GM18507 (cell line): ENCODE measurements around the gene CNTNAP2.

Experiments
- DNase-seq: peaks from one replicate; pipeline ENCODE4 v3.0.0; 2011; ENCODE audit warnings: low read depth; ENCODE audit not compliant: insufficient read length; ENCODE audit errors: extremely low spot score
- FAIRE-seq: peaks from 2 replicates; lab custom pipeline; 2011; peaks lifted over from hg19 to GRCh38; lab: Jason Lieb, UNC

CNTNAP2 gene

DNA sequence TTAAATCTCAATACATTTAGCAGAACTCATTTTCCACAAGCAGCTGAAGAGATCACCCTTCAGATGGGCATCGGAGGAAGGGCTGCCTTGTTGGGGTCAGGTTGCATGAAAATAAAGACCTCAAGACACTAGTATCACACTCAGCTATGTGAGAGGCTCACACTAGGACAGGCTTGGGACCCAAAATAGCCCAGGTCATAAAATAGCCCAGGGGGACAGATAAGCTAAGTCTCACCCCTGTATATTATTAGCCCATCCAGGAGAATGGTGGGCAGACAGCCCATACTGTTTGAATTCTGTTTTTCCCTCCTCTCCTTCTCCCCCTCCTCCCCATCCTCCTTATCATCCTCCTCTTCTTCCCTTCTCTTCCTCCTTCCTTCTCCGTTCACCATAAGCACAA, 2058.9 kb downstream of the CNTNAP2 start:
- no peak for DNase-seq
- no peak for FAIRE-seq

DNA sequence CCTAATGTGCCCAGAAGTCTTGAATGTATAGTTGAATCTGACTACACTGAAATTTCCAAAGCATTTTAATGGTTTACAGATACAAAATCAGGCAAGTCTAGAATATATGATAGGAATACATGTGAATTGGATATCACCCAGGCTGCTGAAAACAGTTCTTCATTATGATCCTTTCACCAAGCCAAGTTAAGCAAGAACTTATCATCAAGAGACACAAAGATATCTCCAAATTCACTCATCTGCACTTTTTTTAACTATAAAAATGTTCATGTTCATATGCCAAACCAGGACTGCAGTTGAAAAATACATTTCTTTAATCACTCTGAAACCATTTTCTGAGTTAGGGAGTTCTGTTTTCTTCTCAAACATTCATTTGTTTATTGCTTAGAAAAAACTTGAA, 2061.4 kb downstream of the CNTNAP2 start:
- no peak for DNase-seq
- FAIRE-seq, result no peak

DNA sequence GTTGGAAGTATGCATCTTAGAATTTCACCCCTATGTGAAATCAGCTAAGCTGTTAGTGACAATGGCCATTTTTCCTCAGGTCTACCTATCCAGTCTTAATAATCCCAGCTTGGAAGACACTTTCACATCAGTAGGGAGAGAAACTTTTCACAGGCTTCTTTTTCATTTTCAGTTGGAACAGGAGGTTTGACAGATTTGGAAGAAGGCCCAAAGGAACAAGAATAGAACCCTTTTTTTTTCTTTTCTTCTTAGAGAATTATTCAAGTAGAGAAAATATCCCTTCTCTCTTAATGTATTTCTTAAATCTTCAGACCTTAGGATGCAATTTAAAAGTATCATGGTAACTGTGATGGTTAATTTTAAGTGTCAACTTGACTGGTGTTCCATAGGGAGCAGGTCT, 2063.5 kb downstream of the CNTNAP2 start:
- no peak for DNase-seq
- no peak for FAIRE-seq

DNA sequence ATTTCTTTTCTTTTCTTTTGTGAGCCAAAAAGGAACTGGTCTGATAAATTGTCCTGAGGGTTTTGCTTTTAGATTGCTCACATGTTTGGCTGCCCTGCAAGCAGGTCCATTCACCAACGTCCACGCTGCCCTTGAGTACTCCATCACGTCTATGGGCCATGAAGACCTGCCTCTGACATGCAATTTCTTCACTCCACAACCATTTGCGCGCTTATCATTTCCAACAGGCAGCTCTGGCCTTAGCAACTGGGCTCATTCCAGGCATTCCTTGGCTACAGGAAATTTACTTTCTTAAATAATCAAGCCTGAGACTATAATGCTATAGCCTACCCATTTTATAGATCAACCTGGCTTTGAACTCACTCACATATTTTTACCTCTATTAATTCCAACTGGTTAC, 2065.7 kb downstream of the CNTNAP2 start:
- DNase-seq (no peak), FAIRE-seq (no peak)

DNA sequence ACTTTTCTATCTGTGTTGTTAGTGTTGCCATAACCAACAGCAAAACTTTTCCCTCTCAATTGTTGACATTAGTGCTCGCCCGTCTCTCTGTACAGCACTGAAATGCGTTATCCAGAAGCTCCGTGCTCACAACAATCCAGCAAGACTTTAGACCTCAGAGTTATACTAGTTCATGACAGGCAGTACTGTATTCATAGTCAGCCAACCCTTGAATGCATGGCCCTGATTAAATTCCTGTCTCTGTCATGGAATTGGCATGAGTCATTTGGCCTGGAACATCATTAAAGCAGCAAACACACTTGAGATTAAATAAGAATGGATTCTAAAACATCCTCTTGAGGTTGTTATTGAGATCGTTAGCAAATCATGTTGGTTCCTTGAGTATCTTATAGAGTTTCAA, 2068.4 kb downstream of the CNTNAP2 start:
- DNase-seq, result no peak
- no peak for FAIRE-seq

DNA sequence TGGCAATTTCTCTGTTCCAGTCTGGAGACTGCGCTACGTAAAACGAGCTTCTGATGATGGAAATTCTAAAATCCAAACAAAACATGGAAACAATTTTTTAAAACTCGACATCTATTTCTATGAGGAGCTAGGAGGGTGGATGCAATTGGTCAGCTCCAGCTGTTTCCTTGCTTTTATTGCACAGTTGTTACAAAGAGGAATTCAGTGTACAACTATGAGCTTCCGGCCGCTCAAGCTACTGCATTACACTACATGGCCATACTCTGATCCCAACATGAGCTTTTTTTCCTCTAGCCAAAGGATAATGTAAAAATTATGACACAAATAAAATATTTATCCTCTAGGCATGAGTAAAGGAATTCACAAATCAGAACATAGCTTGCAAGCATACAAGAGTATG, 2070.9 kb downstream of the CNTNAP2 start:
- DNase-seq (no peak), FAIRE-seq (no peak)

DNA sequence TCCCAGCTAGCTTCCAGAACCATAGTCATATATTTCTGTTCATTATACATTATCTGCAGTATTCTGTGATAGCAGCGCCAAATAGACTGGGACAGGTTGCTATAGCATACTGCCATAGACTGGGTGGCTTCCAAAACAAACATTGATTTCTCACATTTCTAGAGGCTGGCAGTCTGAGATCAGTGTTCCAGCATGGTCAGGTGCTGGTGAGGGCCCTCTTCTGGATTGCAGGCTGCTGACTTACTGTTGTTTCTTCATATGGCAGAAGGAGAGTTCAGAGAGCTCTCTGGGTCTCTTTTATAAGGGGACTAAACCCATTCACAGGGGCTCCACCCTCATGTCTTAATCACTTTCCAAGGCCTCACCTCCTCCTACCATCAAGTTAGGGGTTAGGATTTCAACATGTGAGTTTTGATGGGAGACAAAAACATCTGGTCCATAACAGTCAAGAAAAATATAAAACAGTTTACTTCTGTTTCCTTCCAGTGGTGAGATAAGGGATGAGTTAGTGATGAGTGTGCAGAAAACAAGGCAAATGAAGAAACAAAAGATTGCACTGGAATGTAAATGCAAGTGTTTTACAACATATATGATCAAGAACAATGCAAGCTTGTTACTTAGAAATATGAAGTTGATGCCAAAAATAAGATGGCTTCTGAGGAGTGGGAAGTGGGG, 2074.9 kb downstream of the CNTNAP2 start:
- DNase-seq, result no peak
- FAIRE-seq, result no peak

DNA sequence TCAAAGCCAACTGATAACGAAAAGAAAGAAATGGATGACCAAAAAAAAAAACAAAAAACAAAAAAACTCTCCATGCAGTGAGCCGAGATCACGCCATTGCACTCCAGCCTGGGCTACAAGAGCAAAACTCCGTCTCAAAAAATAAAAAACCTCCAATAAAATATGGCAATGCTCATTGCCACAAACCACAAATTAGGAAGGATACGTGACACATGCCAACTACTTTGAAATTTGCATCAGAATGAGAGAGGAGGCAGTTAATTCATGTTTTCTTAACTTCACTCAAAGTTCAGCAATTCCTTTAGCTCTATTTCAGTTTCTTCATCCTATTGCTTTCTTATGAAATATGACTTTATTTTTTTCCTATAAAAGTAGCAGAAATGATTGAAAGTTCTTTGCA, 2075.9 kb downstream of the CNTNAP2 start:
- no peak for FAIRE-seq
- no peak for DNase-seq

DNA sequence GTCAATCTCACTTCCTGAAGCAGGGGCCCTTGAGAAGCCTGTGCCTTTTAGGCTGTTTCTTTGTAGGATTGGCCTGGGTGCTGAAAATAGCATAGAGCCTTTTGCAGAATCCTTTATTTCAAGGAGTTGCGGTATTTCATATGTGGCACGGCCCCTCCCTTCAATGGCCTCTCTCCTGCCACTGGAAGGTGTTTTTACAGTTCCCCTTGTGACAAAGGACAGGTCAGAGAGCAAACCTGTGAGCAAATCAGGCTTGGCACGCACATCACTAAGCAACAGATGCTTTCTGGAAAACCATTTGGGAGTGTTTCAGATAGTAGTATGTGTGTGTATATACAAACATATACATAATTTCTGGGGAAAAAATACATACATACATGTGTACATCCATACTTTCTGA, 2085.4 kb downstream of the CNTNAP2 start:
- FAIRE-seq (no peak), DNase-seq (no peak)

DNA sequence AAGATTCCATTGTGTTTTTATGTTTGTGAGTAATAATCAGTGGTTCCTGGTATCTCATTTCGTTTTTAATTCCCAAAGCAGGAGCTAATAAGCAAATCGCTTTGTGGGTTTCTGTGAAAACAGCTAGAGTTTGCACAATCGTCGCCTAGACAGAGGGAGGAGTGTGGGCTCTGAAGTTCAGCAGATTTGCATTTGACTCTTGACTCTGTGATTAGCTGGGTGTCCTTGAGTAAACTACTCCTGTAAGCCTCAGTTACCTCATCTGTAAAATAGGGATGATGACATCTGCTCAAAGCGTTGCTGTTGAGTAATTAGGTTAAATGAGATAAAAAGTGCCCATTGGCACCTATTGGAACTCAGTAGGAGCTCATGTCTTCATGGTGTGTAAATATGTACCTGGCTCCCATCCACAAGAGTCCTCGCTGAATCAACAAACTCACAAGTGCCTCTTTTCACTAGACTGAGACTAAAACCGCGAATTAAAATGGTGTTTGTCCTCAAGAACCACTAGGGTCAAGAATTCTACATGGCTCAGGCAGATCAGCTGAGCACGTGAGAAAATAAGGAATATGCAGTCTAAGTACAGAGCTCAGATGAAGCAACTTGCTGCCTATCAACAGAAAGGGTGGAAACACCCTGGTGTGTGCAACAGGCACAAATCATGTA, 2088.2 kb downstream of the CNTNAP2 start:
- FAIRE-seq, result no peak
- DNase-seq, result no peak

DNA sequence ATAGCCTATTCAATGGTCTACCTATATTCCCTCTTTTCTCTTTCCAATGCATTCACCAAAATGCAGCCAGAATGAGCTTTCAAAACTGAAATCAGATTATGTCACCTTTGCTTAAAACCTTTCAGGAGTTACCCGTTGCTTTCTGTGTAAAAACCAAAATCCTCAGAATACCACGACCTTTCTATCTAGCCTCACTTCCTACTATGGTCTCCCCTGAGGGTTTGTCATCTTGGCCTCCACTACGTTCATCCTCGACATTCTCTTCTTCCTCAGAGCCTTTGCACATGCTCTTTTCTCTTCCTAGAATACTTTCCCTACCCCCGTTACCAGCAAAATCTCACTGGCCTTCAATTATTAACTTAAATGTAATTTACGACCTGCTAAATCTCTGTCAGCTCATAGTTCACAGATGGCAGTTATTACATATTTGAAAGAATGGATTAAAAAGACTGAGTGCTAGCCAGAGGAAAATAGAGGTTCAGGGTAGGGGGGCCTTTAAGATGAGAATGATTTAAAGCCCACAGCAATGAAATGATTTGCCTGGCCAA, 2093.1 kb downstream of the CNTNAP2 start:
- DNase-seq (no peak), FAIRE-seq (no peak)

DNA sequence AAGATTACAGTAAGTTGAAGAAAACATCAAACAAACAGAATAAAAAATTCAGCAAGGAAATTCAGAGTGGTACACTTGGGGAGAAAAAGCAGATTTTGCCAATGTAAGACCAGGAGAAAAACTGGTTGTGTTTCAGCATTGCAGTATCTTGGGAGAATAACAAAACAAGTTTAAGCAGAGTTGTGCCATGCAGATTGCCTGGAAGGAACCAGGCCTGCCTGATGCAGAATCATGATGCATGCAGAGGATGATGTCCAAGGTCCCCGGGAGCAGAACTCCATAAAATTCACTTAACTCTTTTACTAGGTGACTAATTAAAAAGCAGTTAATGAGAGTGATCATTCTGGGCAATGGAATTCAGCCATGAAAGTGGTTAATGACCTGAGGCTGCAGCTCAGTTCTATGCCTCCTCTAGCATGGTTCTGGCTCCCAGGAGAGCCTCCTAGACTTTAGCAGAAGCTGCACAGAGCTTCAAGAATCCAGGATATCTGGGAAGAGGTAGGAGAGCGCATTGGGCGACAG, 2094.3 kb downstream of the CNTNAP2 start:
- FAIRE-seq (no peak), DNase-seq (no peak)

DNA sequence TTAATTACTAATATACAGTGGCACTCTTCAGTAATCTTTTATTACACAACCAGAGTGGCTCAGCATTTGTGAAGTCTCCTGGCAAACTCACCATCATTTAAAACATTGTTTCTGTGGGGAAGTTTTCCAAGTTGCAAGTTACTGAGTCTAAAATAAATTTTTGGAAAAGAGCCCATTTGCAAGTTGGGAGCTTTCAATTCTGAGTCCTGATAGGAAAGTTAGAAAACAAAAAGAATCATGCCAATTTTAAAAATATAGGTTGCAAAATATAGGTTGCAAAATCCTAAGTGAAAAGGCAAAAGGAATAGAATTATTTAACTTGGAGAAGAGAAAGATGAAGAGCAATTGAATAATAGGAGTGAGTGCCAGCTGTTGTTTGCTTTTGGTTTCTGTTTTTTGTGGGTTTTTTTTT, 2095.1 kb downstream of the CNTNAP2 start:
- FAIRE-seq, result no peak

DNA sequence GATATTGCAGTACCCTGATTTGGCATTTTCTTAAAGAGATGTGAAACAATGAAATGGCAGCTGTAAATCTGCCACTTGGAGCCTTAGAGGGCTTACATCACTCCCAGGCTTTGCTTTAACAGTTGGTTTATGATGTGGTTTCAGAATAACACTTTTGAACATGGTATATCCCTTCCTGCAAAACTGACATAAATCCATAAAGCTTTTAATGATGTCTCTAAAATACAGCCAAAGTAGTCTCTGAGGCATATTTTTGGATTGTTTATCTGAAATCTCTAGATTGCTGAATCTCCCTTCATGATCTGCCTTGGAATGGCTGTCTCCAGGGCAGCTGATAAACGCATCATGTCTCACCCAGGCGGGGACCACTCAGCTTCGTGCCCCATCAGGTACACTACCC, 2096.1 kb downstream of the CNTNAP2 start:
- DNase-seq, result no peak

More for the DNA sequence above, 2095.1 kb downstream of the CNTNAP2 start:
- no peak for DNase-seq

DNA sequence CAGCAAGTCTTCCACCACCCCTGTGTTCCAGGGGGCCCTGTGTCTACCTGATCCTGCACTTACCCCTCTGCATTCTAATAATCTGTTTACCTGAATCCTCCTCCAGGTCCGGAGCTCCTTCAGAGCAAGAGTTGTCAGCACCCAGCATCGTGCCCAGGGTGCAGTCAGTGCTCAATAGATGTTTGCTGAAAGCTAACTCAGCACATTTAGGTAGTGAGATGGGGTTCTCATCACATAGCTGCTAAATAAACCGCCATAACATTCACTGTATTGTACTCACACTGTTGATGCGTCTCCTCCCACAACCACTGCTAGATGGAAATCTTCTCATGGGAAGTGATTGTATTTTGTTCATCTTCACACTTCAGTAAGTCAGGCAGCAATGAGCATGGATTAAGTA, 2097.5 kb downstream of the CNTNAP2 start:
- no peak for DNase-seq

More for the DNA sequence above, 2096.1 kb downstream of the CNTNAP2 start:
- FAIRE-seq, result no peak

DNA sequence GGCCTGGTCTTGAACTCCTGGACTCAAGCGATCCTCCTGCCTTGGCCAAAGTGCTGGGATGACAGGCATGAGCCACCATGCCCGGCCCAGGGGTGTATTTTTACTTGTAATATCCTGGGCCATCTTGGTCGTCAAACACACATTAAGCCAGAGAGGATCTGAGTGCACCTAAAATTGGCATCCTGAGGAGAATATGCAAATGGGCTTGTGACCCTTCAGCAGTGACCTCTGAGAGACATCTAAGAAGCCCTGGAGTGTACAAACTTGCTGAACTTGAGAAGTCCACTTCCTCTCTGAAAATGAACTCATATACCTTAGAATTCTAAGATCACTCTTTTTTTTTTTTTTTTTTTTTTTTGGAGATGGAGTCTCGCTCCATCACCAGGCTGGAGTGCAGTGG, 2102.0 kb downstream of the CNTNAP2 start:
- no peak for DNase-seq
- FAIRE-seq, result no peak

More for the DNA sequence above, 2097.5 kb downstream of the CNTNAP2 start:
- no peak for FAIRE-seq

DNA sequence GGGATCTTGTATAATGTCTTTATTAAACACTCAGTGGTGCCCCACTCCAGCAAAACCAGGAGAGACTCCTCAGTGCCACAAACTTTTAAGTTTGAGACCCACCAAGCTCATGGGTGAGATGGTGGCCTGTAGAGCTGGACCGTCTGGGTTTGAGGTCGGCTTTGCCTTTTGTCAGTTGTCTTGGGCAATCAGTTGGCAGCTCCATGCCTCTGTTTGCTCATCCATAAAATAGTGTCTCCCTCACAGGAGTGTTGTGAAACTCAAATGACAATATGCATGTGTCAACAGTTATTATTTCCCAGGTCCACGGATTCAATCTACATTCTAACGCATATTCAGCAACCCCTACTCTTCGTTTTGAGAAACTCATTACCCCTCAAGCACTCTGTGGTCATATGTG, 2106.1 kb downstream of the CNTNAP2 start:
- DNase-seq (no peak), FAIRE-seq (no peak)

DNA sequence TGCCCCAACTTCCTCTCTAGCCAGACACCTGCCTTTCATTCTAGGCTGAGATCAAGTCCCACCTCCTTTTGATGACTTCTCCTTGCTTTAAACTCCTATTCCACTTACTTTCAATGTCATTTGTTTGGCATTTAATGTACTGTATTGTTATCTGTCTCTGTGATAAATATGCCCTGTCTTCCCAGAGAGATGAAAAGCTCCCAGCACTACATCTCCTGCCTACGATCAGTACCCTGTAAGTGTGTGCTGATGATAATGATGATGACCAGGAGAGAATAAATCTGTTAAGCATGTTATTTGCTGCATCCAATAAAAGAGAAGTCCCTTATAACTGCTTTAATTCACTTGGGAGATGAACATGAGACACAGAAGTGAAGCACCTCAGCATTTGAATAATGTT, 2106.6 kb downstream of the CNTNAP2 start:
- FAIRE-seq (no peak), DNase-seq (no peak)

DNA sequence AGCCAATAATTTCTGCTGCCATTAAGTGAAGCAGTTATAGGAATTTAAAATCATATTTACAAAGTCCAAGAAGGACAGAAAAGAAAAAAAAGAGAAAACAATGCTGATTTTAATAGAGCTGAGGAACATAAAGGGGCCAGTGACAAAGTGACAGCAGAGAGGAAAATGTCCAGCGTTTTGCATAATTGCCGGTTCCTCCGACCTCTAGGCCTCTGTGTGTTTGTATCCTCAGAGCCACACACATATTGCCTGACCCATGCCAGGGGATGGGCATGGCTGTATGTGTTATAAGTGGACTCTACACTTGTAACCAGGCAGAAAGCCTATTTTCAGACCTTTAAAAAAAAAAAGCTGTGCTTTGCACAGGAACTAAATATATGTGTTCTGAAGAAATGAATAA, 2107.1 kb downstream of the CNTNAP2 start:
- DNase-seq (no peak), FAIRE-seq (no peak)

DNA sequence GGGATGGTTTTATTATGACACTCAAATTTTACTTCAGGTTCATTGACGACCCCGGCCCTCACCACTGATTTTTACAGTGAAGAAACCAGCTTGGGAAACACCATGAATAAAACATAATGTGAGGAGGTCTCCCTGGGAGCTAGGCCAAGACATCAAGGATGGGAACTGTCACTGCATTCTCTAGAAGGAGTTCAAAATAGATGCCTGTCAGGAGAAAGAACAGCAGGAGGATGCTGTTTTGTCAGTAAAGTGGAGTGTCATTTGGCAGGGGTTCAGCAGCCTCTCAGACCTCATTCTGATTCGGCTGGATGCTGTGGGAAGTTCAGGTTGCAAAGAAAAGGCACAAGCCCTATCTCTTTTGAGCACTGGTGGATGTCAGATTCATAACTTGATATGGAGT, 2113.7 kb downstream of the CNTNAP2 start:
- FAIRE-seq, result no peak
- no peak for DNase-seq

DNA sequence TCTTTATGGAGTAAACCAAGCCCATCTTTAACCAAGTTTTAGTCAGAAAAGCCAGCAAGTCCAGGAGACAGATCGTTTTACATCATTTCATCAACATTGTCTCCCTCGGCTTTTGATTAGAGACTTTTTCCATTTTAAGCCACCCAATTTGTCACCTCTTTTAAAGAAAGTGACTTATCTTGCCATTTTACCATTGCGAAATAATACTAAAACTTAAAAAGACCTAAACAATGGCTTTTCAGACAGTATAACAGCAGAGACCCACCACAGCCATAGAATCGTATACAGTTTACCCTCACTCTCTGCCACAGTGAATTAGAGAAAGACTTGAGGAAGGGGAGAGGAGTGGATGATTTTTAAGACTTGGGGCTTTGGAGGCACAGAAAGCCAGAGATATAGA, 2114.3 kb downstream of the CNTNAP2 start:
- FAIRE-seq, result no peak
- no peak for DNase-seq
